ENCODE measurements around the gene PTPRJ. TPM values are rescaled to one million over a fixed set of nuclear protein-coding genes. Genes with fewer than 3 reads are reported as not detected.

The PTPRJ gene
- total and polyA plus RNA-seq, 7 donors, result 0.32 to 12.4 (median 4.1) TPM

GRCh38 chr11:47940904-47941649 lies 39.3 kb upstream of the PTPRJ start:
- no peaks in the 10 kb centered on the region for H3K9me3 ChIP-seq
- H3K4me3 ChIP-seq, result no peak overlapping the region
- intact Hi-C loops (cut with DNase I), result loop anchor here in 1 of 2 donors (2.0 kb wide), 1 partner anchor 166 kb away; no protein-coding TSS in a partner anchor
- DNase-seq, result no peak
- no peaks in the 10 kb centered on the region for H3K4me1 ChIP-seq
- no peak for ATAC-seq
- no peaks in the 10 kb centered on the region for H3K27me3 ChIP-seq (ENCODE audit: insufficient read depth in 3 of 3, low read length in 2 of 3)
- 89 to 92% (median 91%) methylated on average over 8 of the region's 8 CpGs for WGBS, 3 donors
- TF ChIP-seq, protein P1, sequence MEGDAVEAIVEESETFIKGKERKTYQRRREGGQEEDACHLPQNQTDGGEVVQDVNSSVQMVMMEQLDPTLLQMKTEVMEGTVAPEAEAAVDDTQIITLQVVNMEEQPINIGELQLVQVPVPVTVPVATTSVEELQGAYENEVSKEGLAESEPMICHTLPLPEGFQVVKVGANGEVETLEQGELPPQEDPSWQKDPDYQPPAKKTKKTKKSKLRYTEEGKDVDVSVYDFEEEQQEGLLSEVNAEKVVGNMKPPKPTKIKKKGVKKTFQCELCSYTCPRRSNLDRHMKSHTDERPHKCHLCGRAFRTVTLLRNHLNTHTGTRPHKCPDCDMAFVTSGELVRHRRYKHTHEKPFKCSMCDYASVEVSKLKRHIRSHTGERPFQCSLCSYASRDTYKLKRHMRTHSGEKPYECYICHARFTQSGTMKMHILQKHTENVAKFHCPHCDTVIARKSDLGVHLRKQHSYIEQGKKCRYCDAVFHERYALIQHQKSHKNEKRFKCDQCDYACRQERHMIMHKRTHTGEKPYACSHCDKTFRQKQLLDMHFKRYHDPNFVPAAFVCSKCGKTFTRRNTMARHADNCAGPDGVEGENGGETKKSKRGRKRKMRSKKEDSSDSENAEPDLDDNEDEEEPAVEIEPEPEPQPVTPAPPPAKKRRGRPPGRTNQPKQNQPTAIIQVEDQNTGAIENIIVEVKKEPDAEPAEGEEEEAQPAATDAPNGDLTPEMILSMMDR (IDR thresholded peaks at IDR 0.05), result no peak
- no peak overlapping the region for H3K27ac ChIP-seq
- H3K36me3 ChIP-seq (ENCODE audit: insufficient read depth in 1 of 2, low read depth in 1 of 2), result no peaks in the 10 kb centered on the region

GRCh38 chr11:47941907-47942558 lies 38.3 kb upstream of the PTPRJ start:
- no peak overlapping the region for H3K4me3 ChIP-seq
- no peak for DNase-seq
- ATAC-seq, result no peak
- no peak overlapping the region for H3K27ac ChIP-seq
- TF ChIP-seq, protein P1 (IDR thresholded peaks at IDR 0.05), result no peak
- H3K9me3 ChIP-seq, result no peaks in the 10 kb centered on the region
- no peaks in the 10 kb centered on the region for H3K36me3 ChIP-seq (ENCODE audit: insufficient read depth in 1 of 2, low read depth in 1 of 2)
- H3K4me1 ChIP-seq, result no peaks in the 10 kb centered on the region
- WGBS, 3 donors, result 78 to 83% (median 81%) methylated on average over 7 of the region's 7 CpGs
- intact Hi-C loops (cut with DNase I), result loop anchor here in 1 of 2 donors (2.0 kb wide), 1 partner anchor 165 kb away; no protein-coding TSS in a partner anchor
- no peaks in the 10 kb centered on the region for H3K27me3 ChIP-seq (ENCODE audit: insufficient read depth in 3 of 3, low read length in 2 of 3)

DNA sequence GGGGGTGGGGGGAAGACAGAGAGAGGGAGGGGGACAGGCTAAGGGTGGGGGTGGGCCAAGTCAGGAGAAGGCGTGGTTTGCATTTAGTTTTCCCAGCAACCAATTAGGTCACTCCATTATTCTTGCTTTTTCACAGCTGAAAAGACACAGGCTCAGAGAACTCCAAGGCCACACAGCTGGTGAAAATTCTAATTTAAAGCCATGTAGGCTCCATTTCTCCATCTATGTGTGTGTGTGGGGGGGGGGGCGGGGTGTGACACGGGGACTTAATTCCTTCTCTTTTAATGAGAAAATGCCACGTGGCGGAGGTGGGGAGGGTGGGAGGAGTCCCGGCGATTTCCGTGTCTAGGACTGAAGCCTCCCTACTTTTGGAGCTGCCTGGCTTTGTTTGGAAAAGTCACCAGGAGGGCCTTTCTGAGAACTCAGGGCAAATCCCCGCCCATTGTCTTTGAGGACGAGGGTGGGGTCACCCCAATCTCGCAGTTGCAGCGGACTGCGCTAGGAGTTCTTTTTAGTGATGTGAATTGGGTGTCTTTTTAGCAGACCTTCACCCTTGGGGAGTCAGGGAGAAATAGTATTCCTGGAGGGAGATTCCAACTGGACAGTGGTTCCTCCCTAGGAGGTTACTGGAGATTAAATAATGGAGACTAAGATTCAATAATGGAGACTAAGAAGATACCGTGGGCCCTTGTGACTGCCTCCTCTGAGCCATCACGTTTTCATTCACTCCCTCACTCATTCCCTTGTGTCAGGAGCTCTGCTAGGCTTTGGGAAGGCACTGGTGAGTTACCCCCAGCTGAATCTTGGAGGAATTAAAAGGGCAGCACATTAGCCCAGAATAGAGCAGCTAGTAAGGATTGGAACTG lies 36.4 kb upstream of the PTPRJ start:
- intact Hi-C loops (cut with DNase I), result no loop called here
- H3K36me3 ChIP-seq (ENCODE audit: insufficient read depth in 1 of 2, low read depth in 1 of 2), result no peaks in the 10 kb centered on the region
- DNase-seq (no peak), ATAC-seq (no peak)
- no peak overlapping the region for H3K4me3 ChIP-seq
- H3K9me3 ChIP-seq, result no peaks in the 10 kb centered on the region
- TF ChIP-seq, protein P1 (IDR thresholded peaks at IDR 0.05), result no peak
- WGBS, 3 donors, result 52 to 54% (median 53%) methylated on average over 15 of the region's 15 CpGs
- no peaks in the 10 kb centered on the region for H3K4me1 ChIP-seq
- no peak overlapping the region for H3K27ac ChIP-seq
- no peaks in the 10 kb centered on the region for H3K27me3 ChIP-seq (ENCODE audit: insufficient read depth in 3 of 3, low read length in 2 of 3)

DNA sequence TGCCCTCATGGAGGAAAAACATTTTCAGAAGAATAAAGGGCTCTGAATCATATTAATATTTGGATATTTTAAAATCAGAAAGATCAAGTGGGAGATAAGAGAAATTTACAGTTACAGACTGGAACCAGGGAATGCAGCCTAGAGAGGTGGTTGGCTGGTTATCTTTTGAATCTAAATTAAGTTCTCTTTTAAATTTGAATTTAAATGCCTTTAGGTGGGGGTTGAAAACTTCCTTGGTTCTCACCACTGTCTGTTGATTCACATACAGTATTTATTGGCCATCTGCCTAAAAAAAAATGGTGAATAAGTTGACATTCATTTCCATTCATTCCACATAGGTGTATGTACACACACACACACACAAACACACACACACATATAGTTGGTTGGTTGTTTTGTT lies 35.7 kb upstream of the PTPRJ start:
- H3K4me3 ChIP-seq, result no peak overlapping the region
- H3K9me3 ChIP-seq, result no peaks in the 10 kb centered on the region
- no peaks in the 10 kb centered on the region for H3K36me3 ChIP-seq (ENCODE audit: insufficient read depth in 1 of 2, low read depth in 1 of 2)
- H3K27me3 ChIP-seq (ENCODE audit: insufficient read depth in 3 of 3, low read length in 2 of 3), result no peaks in the 10 kb centered on the region
- TF ChIP-seq, protein P1 (IDR thresholded peaks at IDR 0.05), result no peak
- DNase-seq (no peak), ATAC-seq (no peak)
- intact Hi-C loops (cut with DNase I), result no loop called here
- no peaks in the 10 kb centered on the region for H3K4me1 ChIP-seq
- H3K27ac ChIP-seq, result no peak overlapping the region
